HepG2 (cell line): ENCODE data around the gene UTP15. TPM values are rescaled to one million over a fixed set of nuclear protein-coding genes. Genes with fewer than 3 reads are reported as not detected.

ENCODE experiments used
- ARNT2 ChIP-seq: sonication (generic); formaldehyde crosslinking; IDR thresholded peaks from 2 replicates; pipeline ENCODE4 v1.8.0; 2022; ENCODE audit warnings: mild to moderate bottlenecking, low read depth, missing genetic modification reagents, moderate library complexity
- ATRX ChIP-seq: sonication (generic); formaldehyde crosslinking; IDR thresholded peaks from 2 replicates; pipeline ENCODE4 v1.4.0; 2020; ENCODE audit warnings: missing genetic modification reagents, borderline replicate concordance
- BCLAF1 ChIP-seq: fragments of 450-650 bp; IDR thresholded peaks from 2 replicates; pipeline ENCODE4 v1.6.1; 2017; ENCODE audit warnings: mild to moderate bottlenecking
- HDAC1 ChIP-seq: sonication (generic); formaldehyde crosslinking; IDR thresholded peaks from 2 replicates; pipeline ENCODE4 v1.5.1; 2020; ENCODE audit warnings: mild to moderate bottlenecking, missing genetic modification reagents
- HNF1A ChIP-seq, 2 experiments: sonication (generic) in 1 of 2; formaldehyde crosslinking in 1 of 2; IDR thresholded peaks; 2 replicates each; pipeline versions ENCODE4 v1.4.0 to v1.6.1; 2016 to 2020; ENCODE audit warnings: borderline replicate concordance in 1 of 2, low read depth in 1 of 2, mild to moderate bottlenecking in 1 of 2, missing genetic modification reagents in 1 of 2
- NR3C1 ChIP-seq: sonication (generic); formaldehyde crosslinking; IDR thresholded peaks from 2 replicates; pipeline ENCODE4 v1.4.0; 2020; ENCODE audit warnings: missing genetic modification reagents
- RELA ChIP-seq: sonication (generic); formaldehyde crosslinking; IDR thresholded peaks from 2 replicates; pipeline ENCODE4 v1.4.0; 2020; ENCODE audit warnings: missing genetic modification reagents
- SMYD3 ChIP-seq: sonication (generic); formaldehyde crosslinking; IDR thresholded peaks from 2 replicates; pipeline ENCODE4 v1.8.1; 2023; ENCODE audit warnings: mild to moderate bottlenecking, missing genetic modification reagents
- YEATS4 ChIP-seq: sonication (generic); formaldehyde crosslinking; IDR thresholded peaks from 2 replicates; pipeline ENCODE4 v1.4.0; 2020; ENCODE audit warnings: missing genetic modification reagents, borderline replicate concordance
- ZBTB2 ChIP-seq: sonication (generic); formaldehyde crosslinking; IDR thresholded peaks from 2 replicates; pipeline ENCODE4 v1.8.0; 2022; ENCODE audit warnings: low read depth, missing genetic modification reagents
- ZBTB26 ChIP-seq: IDR thresholded peaks from 2 replicates; pipeline ENCODE4 v1.6.1; 2016; ENCODE audit warnings: missing compliant biosample characterization, missing genetic modification reagents, borderline replicate concordance
- ZBTB46 ChIP-seq: sonication (generic); formaldehyde crosslinking; IDR thresholded peaks from 2 replicates; pipeline ENCODE4 v1.4.0; 2020; ENCODE audit warnings: mild to moderate bottlenecking, missing genetic modification reagents, borderline replicate concordance
- ZNF33A ChIP-seq: sonication (generic); formaldehyde crosslinking; IDR thresholded peaks from 2 replicates; pipeline ENCODE4 v1.5.1; 2020; ENCODE audit warnings: missing genetic modification reagents, mild to moderate bottlenecking, moderate library complexity, borderline replicate concordance
- ZNF441 ChIP-seq: sonication (generic); formaldehyde crosslinking; IDR thresholded peaks from 2 replicates; pipeline ENCODE4 v1.7.0; 2021; ENCODE audit warnings: missing genetic modification reagents, borderline replicate concordance
- ZNF670 ChIP-seq: sonication (generic); formaldehyde crosslinking; IDR thresholded peaks from 2 replicates; pipeline ENCODE4 v1.8.0; 2022; ENCODE audit warnings: mild to moderate bottlenecking, missing genetic modification reagents, borderline replicate concordance
- ZNF883 ChIP-seq: sonication (generic); formaldehyde crosslinking; IDR thresholded peaks from 2 replicates; pipeline ENCODE4 v1.5.1; 2020; ENCODE audit warnings: mild to moderate bottlenecking, missing genetic modification reagents; ENCODE audit errors: not compliant biosample characterization
- polyA plus RNA-seq, 8 experiments: library from polyadenylated mRNA; depleted of rRNA in 3 of 8; stranded (reverse) in 7 of 8; unstranded in 1 of 8; fragments of >200 nt; fragmentation: Illumina TruSeq in 4 of 8; extraction: Trizol in 4 of 8; gene quantifications; 2 replicates each; pipeline versions ENCODE4 v1.2.1 to v1.2.3, GENCODE V29; 2011 to 2016; ENCODE audit warnings: low read depth in 4 of 8, missing spikeins in 1 of 8, mixed read lengths in 1 of 8; ENCODE audit not compliant: insufficient read depth in 1 of 8
- total RNA-seq, 5 experiments: library from RNA; depleted of rRNA; stranded (reverse); fragments of >200 nt; fragmentation: Illumina TruSeq; extraction: Trizol; gene quantifications; 2 replicates each; pipeline ENCODE4 v1.2.3, GENCODE V29; 2016; ENCODE audit warnings: low read depth in 1 of 5

The UTP15 gene
- total and polyA plus RNA-seq, 2 of the 13 experiments (the other 11 are each of a cell fraction or from before 2014, with no cell fraction given), result 7.3 to 35.8 TPM

- peak; percentile 74 for TF ChIP-seq HNF1A (IDR thresholded peaks at IDR 0.05; ENCODE audit: low read depth)
- TF ChIP-seq HNF1A (CRISPR knock-in tag; IDR thresholded peaks at IDR 0.05; ENCODE audit: borderline replicate concordance), result peak; percentile 83; the same call in 1 of the 2 replicates
- TF ChIP-seq NR3C1 (CRISPR knock-in tag), result no peak
- TF ChIP-seq ZNF441, result 0 out of 2 replicates have a peak, but pooled peaks have one; percentile 18
- no peak for TF ChIP-seq ZNF670
- no peak; the same call in 1 of the 2 replicates for TF ChIP-seq ZBTB26
- TF ChIP-seq BCLAF1, result no peak
- no peak for TF ChIP-seq ZBTB2 (CRISPR knock-in tag)
- no peak for TF ChIP-seq ZNF33A (CRISPR knock-in tag)
- TF ChIP-seq ZBTB46 (CRISPR knock-in tag), result no peak
- TF ChIP-seq ATRX (CRISPR knock-in tag), result no peak
- TF ChIP-seq HDAC1 (CRISPR knock-in tag), result peak; percentile 93
- peak; percentile 64; the same call in 1 of the 2 replicates for TF ChIP-seq SMYD3 (CRISPR knock-in tag)
- peak; percentile 72; the same call in 1 of the 2 replicates for TF ChIP-seq YEATS4 (CRISPR knock-in tag)
- peak; percentile 78; the same call in 1 of the 2 replicates for TF ChIP-seq RELA (CRISPR knock-in tag)
- no peak for TF ChIP-seq ZNF883
- no peak for TF ChIP-seq ARNT2 (CRISPR knock-in tag)
These were observed 58.4 kb downstream of the UTP15 start (continued) for GRCh38 chr5:73623901-73624404.
